Esophagus (tissue), 2 donors: Measurements from ENCODE around the gene COL28A1. TPM values are rescaled to one million over a fixed set of nuclear protein-coding genes. Genes with fewer than 3 reads are reported as not detected.

Experiments used
- H3K27ac ChIP-seq, 2 donors: one replicate each; pipeline ENCODE4 v1.5.1; 2013; ENCODE audit warnings: low read depth in 2 of 2, mild to moderate bottlenecking in 2 of 2, inconsistent platforms in 1 of 2, low read length in 1 of 2, moderate library complexity in 1 of 2
- H3K27me3 ChIP-seq, 2 donors: one replicate each; pipeline ENCODE4 v1.6.1; 2013; ENCODE audit warnings: low read length in 2 of 2, control low read depth in 1 of 2, mild to moderate bottlenecking in 1 of 2; ENCODE audit not compliant: insufficient read depth in 2 of 2, control insufficient read depth in 1 of 2
- H3K36me3 ChIP-seq, 2 donors: one replicate each; pipeline ENCODE4 v1.6.1; 2013; ENCODE audit warnings: low read length in 1 of 2; ENCODE audit not compliant: control insufficient read depth in 2 of 2, insufficient read depth in 2 of 2
- H3K4me1 ChIP-seq, 2 donors: one replicate each; pipeline ENCODE4 v1.6.1; 2013; ENCODE audit warnings: low read length in 1 of 2; ENCODE audit not compliant: control insufficient read depth in 2 of 2, insufficient read depth in 2 of 2
- H3K4me3 ChIP-seq, 2 donors: one replicate each; pipeline ENCODE4 v1.5.1; 2013; ENCODE audit warnings: low read length in 2 of 2, mild to moderate bottlenecking in 2 of 2, low read depth in 1 of 2, moderate library complexity in 1 of 2
- H3K9me3 ChIP-seq, 2 donors: one replicate each; pipeline ENCODE4 v1.6.1; 2013; ENCODE audit warnings: mild to moderate bottlenecking in 2 of 2, low read depth in 1 of 2, low read length in 1 of 2, moderate library complexity in 1 of 2; ENCODE audit not compliant: control insufficient read depth in 2 of 2, insufficient read depth in 1 of 2
- WGBS, 2 donors: extraction: QIAGEN DNeasy Blood & Tissue Kit; methylation state at CpG; one replicate each; pipeline ENCODE4 v1.1.7; 2013; 5-methylcytosine and 5-hydroxymethylcytosine counted together
- polyA plus RNA-seq, 2 donors: library from polyadenylated mRNA; stranded (reverse); fragments of 200-250 nt; gene quantifications; one replicate each; pipeline ENCODE4 v1.2.3, GENCODE V29; 2013
- donor health status: healthy with polysubstance abuse.
- donor health status: Bipolar disorder and iron deficiency.

The COL28A1 gene
- polyA plus RNA-seq = 1 to 10 TPM in 1 of 2 donors, under 1 TPM in 1; 0.60 to 1.1 TPM

DNA sequence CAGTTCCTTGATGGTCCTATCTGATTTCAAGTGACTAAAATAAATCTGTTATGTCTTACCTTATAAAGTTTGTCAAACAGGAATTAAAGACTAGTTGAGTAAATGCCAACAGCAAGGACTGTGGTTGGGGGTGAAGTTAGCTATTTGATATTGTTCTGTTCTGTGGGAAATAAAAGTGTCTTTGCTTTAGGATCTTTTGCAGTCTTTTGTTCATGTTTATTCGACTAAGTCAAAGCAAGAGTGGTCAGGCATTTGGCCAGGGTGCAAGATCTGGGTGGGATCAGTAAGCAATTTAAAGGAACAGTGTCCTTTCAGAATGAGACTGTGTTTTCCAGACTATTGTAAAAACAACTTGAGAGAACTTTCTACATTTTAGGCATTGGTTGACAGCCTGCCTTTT is at the start of gene COL28A1:
TSS of gene COL28A1 (minus strand) at position 183 of the 400 bp plus-strand sequence. CDS start 2,998 bp downstream, outside the sequence.
- H3K27ac ChIP-seq = no peak within 1 kb of the TSS
- H3K36me3 ChIP-seq = no peaks in the 10 kb centered on the region
- no peaks in the 10 kb centered on the region for H3K27me3 ChIP-seq
- H3K4me1 ChIP-seq = no peaks in the 10 kb centered on the region
- no peak within 1 kb of the TSS for H3K4me3 ChIP-seq
- 15 to 22% methylated on average over 1 of the region's 1 CpG for WGBS, 2 donors
- no peaks in the 10 kb centered on the region for H3K9me3 ChIP-seq

- H3K4me1 ChIP-seq = no peaks in the 10 kb centered on the region
- no peaks in the 10 kb centered on the region for H3K27me3 ChIP-seq
- 87 to 96% methylated on average over 1 of the region's 1 CpG for WGBS, 2 donors
- H3K36me3 ChIP-seq = no peaks in the 10 kb centered on the region
- no peak overlapping the region for H3K27ac ChIP-seq
- H3K4me3 ChIP-seq = no peak overlapping the region
- no peaks in the 10 kb centered on the region for H3K9me3 ChIP-seq
Observed at GRCh38 chr7:7584653-7585052, 49.0 kb upstream of the COL28A1 start.

DNA sequence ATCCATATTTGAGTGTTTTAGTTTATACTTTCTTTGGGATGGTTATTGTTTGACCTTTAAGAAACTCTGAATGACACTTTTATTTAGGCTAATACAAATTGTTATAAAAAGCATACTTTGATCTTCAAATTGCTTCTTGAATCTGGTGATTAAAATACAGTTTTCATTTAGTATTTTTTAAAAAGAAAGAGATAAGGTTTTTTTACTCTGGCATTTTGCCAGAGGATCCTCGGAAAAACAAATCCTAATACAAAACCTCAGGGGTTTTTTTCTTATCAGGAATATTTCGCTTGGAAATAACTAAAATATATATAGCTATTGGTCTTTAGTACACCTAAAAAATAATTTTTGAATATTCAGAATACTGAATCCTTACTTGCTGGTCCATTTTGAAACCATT is 48.1 kb upstream of the COL28A1 start:
- H3K9me3 ChIP-seq = no peaks in the 10 kb centered on the region
- no peaks in the 10 kb centered on the region for H3K4me1 ChIP-seq
- H3K27me3 ChIP-seq = no peaks in the 10 kb centered on the region
- no peak overlapping the region for H3K4me3 ChIP-seq
- 72 to 86% methylated on average over 2 of the region's 2 CpGs for WGBS, 2 donors
- H3K27ac ChIP-seq = no peak overlapping the region
- H3K36me3 ChIP-seq = no peaks in the 10 kb centered on the region

DNA sequence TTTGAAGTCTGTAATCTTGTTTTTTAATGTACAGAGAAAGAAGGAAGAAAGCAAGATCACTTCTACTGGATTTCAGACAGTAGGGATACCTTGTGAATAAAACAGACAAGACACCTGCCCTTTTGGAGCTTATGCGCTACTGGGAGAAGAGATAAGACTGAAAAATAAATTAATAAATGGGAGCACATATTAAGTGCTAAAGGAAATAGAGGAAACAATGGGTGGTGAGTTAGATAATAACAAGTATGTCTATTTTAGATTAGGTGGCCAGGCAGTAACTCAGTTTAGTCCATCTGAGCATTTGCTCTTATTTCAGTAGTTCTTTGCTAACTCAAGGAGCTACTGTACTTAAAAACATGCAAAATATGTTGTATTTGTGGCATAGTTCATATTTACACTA is 46.9 kb upstream of the COL28A1 start:
- WGBS, 2 donors = 77 to 94% methylated on average over 1 of the region's 1 CpG
- no peaks in the 10 kb centered on the region for H3K9me3 ChIP-seq
- no peak overlapping the region for H3K27ac ChIP-seq
- no peaks in the 10 kb centered on the region for H3K4me1 ChIP-seq
- H3K36me3 ChIP-seq = no peaks in the 10 kb centered on the region
- H3K27me3 ChIP-seq = no peaks in the 10 kb centered on the region
- H3K4me3 ChIP-seq = no peak overlapping the region

DNA sequence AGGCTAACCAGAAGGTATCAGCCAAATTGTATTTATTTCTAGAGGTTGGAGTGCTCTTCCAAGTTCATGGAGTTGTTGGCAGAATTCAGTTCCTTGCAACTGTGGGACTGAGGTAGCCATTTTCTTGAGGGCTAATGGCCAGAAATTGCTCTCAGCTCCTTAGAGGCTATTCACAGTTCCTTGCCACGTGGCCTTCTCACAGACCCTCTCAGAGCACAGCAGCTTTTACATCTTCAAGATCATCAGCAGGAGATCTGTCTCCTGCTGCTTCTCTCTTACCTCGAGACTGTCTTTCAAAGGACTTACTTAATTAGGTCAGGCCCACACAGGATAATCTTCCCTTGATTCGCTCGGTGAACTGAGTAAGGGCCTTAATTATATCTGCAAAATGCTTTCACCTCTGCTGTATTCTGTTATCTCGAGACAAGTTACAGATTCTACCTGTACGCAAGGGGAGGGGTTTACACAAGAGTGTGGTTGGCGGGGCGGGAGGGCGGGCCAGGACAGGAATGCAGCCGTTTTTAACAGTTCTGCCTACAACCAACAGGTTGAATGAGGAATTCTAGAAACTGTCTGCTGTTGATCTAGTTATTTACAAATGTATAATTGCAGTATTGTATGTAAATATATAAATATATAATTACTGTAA is 46.0 kb upstream of the COL28A1 start:
- H3K4me1 ChIP-seq = no peaks in the 10 kb centered on the region
- no peak overlapping the region for H3K4me3 ChIP-seq
- no peak overlapping the region for H3K27ac ChIP-seq
- WGBS, 2 donors = 67 to 70% methylated on average over 10 of the region's 10 CpGs
- no peaks in the 10 kb centered on the region for H3K9me3 ChIP-seq
- H3K27me3 ChIP-seq = no peaks in the 10 kb centered on the region
- H3K36me3 ChIP-seq = no peaks in the 10 kb centered on the region

- H3K9me3 ChIP-seq = no peaks in the 10 kb centered on the region
- H3K4me1 ChIP-seq = no peaks in the 10 kb centered on the region
- no peak overlapping the region for H3K27ac ChIP-seq
- no peak overlapping the region for H3K4me3 ChIP-seq
- WGBS, 2 donors = 97% methylated on average over 3 of the region's 3 CpGs
- H3K27me3 ChIP-seq = no peaks in the 10 kb centered on the region
- H3K36me3 ChIP-seq = no peaks in the 10 kb centered on the region
Observed at GRCh38 chr7:7579638-7580037, 44.0 kb upstream of the COL28A1 start.

GRCh38 chr7:7577888-7578287 is 42.2 kb upstream of the COL28A1 start:
- Histone ChIP-seq H3K4me1 (no peaks in the 10 kb centered on the region), H3K36me3 (no peaks in the 10 kb centered on the region), H3K9me3 (no peaks in the 10 kb centered on the region), H3K27ac (no peak overlapping the region), H3K27me3 (no peaks in the 10 kb centered on the region), H3K4me3 (no peak overlapping the region)
- WGBS, 2 donors = 79 to 83% methylated on average over 1 of the region's 1 CpG

GRCh38 chr7:7576344-7576743 is 40.7 kb upstream of the COL28A1 start:
- 94 to 99% methylated on average over 1 of the region's 1 CpG for WGBS, 2 donors
- no peaks in the 10 kb centered on the region for H3K36me3 ChIP-seq
- no peaks in the 10 kb centered on the region for H3K27me3 ChIP-seq
- H3K4me3 ChIP-seq = no peak overlapping the region
- no peaks in the 10 kb centered on the region for H3K4me1 ChIP-seq
- no peaks in the 10 kb centered on the region for H3K9me3 ChIP-seq
- no peak overlapping the region for H3K27ac ChIP-seq

GRCh38 chr7:7573701-7574100 is 38.0 kb upstream of the COL28A1 start:
- H3K9me3 ChIP-seq = no peaks in the 10 kb centered on the region
- H3K4me3 ChIP-seq = no peak overlapping the region
- H3K36me3 ChIP-seq = peaks cover 0 to 2% of the 10 kb centered on the region in 2 donors
- H3K4me1 ChIP-seq = peaks cover 0 to 5% of the 10 kb centered on the region in 2 donors
- H3K27me3 ChIP-seq = no peaks in the 10 kb centered on the region
- no peak overlapping the region for H3K27ac ChIP-seq
- WGBS, 2 donors = 74 to 76% methylated on average over 2 of the region's 2 CpGs

DNA sequence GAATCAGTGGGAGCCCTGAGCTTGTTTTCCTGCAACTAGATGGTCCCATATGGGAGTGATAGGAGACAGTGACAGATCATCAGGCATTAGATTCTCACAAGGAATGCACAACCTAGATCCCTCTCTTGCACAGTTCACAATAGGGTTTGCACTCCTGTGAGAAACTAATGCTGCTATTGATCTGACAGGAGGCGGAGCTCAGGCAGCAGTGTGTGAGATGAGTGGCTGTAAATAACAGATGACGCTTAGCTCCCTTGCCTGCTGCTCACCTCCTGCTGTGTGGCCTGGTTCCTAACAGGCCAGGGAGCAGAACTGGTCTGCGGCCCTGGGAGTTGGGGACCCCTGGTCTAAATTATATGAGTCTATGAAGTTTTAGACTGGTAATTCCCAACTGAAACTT is 34.9 kb upstream of the COL28A1 start:
- Histone ChIP-seq H3K4me1 (peaks cover 0 to 8% of the 10 kb centered on the region in 2 donors), H3K4me3 (no peak overlapping the region), H3K9me3 (no peaks in the 10 kb centered on the region), H3K36me3 (peaks cover 0 to 2% of the 10 kb centered on the region in 2 donors), H3K27me3 (no peaks in the 10 kb centered on the region), H3K27ac (no peak overlapping the region)
- WGBS, 2 donors = 91 to 95% methylated on average over 3 of the region's 3 CpGs
